Liver (tissue), 9 donors: ENCODE data around the gene ZBTB4. TPM values are rescaled to one million over a fixed set of nuclear protein-coding genes. Genes with fewer than 3 reads are reported as not detected.

ENCODE experiments used
- DNase-seq: peaks from one replicate; pipeline ENCODE4 v3.0.0-alpha.2; 2017; ENCODE audit warnings: low spot score
- H3K27ac ChIP-seq, 2 donors: one replicate each; pipeline ENCODE4 v1.7.0; 2013; ENCODE audit warnings: inconsistent platforms in 2 of 2, low read length in 2 of 2, control low read depth in 1 of 2, low read depth in 1 of 2, mild to moderate bottlenecking in 1 of 2
- H3K27me3 ChIP-seq, 4 donors: one replicate each; pipeline versions ENCODE4 v1.6.1 to v1.7.0; 2013; ENCODE audit warnings: low read length in 3 of 4, inconsistent platforms in 1 of 4, mild to moderate bottlenecking in 1 of 4, moderate library complexity in 1 of 4; ENCODE audit not compliant: control insufficient read depth in 4 of 4, insufficient read depth in 4 of 4
- H3K36me3 ChIP-seq, 4 donors: one replicate each; pipeline versions ENCODE4 v1.6.1 to v1.7.0; 2013; ENCODE audit warnings: low read length in 3 of 4, mild to moderate bottlenecking in 3 of 4, low read depth in 1 of 4, moderate library complexity in 1 of 4; ENCODE audit not compliant: control insufficient read depth in 4 of 4, insufficient read depth in 3 of 4
- H3K4me1 ChIP-seq, 4 donors: one replicate each; pipeline versions ENCODE4 v1.6.1 to v1.7.0; 2013; ENCODE audit warnings: low read length in 3 of 4, mild to moderate bottlenecking in 3 of 4, moderate library complexity in 1 of 4; ENCODE audit not compliant: control insufficient read depth in 4 of 4, insufficient read depth in 4 of 4
- H3K4me3 ChIP-seq, 3 donors: one replicate each; pipeline versions ENCODE4 v1.6.1 to v1.7.0; 2013; ENCODE audit warnings: low read length in 3 of 3, control low read depth in 1 of 3, low read depth in 1 of 3, mild to moderate bottlenecking in 1 of 3
- H3K9ac ChIP-seq, 2 donors: one replicate each; pipeline ENCODE4 v1.7.0; 2013; ENCODE audit warnings: low read length in 2 of 2, mild to moderate bottlenecking in 2 of 2, moderate library complexity in 2 of 2, control low read depth in 1 of 2, low read depth in 1 of 2
- H3K9me3 ChIP-seq, 4 donors: one replicate each; pipeline versions ENCODE4 v1.6.1 to v1.7.0; 2013; ENCODE audit warnings: low read length in 3 of 4; ENCODE audit not compliant: control insufficient read depth in 4 of 4
- ATF3 ChIP-seq: IDR thresholded peaks from 2 replicates; pipeline ENCODE4 v1.6.1; 2016; ENCODE audit warnings: antibody characterized with exemption
- CTCF ChIP-seq: fragments of 150-350 bp; IDR thresholded peaks from 2 replicates; pipeline ENCODE4 v1.5.1; 2017; ENCODE audit warnings: improper control_type of control experiment, low read depth, low read length; ENCODE audit not compliant: missing input control
- EGR1 ChIP-seq, 2 donors: IDR thresholded peaks; 2 replicates each; pipeline ENCODE4 v1.6.1; 2016 to 2018; ENCODE audit warnings: antibody characterized with exemption in 2 of 2, low read depth in 2 of 2
- FOXA1 ChIP-seq: IDR thresholded peaks from 2 replicates; pipeline ENCODE4 v1.6.1; 2016; ENCODE audit warnings: antibody characterized with exemption
- FOXA2 ChIP-seq: IDR thresholded peaks from 2 replicates; pipeline ENCODE4 v1.6.1; 2016; ENCODE audit warnings: antibody characterized with exemption
- GABPA ChIP-seq, 2 donors: IDR thresholded peaks in 1 of 2; conservative IDR thresholded peaks in 1 of 2; 2 replicates each; pipeline ENCODE4 v1.6.1; 2016; ENCODE audit warnings: antibody characterized with exemption in 2 of 2, mild to moderate bottlenecking in 1 of 2, moderate library complexity in 1 of 2
- JUND ChIP-seq, 2 donors: IDR thresholded peaks; 2 replicates each; pipeline ENCODE4 v1.6.1; 2016; ENCODE audit warnings: antibody characterized with exemption in 2 of 2
- MAX ChIP-seq: IDR thresholded peaks from 2 replicates; pipeline ENCODE4 v1.6.1; 2016; ENCODE audit warnings: antibody characterized with exemption
- NR2F2 ChIP-seq: IDR thresholded peaks from 2 replicates; pipeline ENCODE4 v1.6.1; 2016; ENCODE audit warnings: antibody characterized with exemption
- RAD21 ChIP-seq, 2 donors: IDR thresholded peaks; 2 replicates each; pipeline ENCODE4 v1.6.1; 2016; ENCODE audit warnings: antibody characterized with exemption in 2 of 2, mild to moderate bottlenecking in 2 of 2
- RXRA ChIP-seq, 2 donors: IDR thresholded peaks; 2 replicates each; pipeline ENCODE4 v1.6.1; 2017 to 2018; ENCODE audit warnings: antibody characterized with exemption in 2 of 2, mild to moderate bottlenecking in 1 of 2
- SP1 ChIP-seq: IDR thresholded peaks from 2 replicates; pipeline ENCODE4 v1.6.1; 2018; ENCODE audit warnings: antibody characterized with exemption, mild to moderate bottlenecking
- TAF1 ChIP-seq: conservative IDR thresholded peaks from 2 replicates; pipeline ENCODE4 v1.6.1; 2016; ENCODE audit warnings: antibody characterized with exemption, mild to moderate bottlenecking
- YY1 ChIP-seq: IDR thresholded peaks from 2 replicates; pipeline ENCODE4 v1.6.1; 2016; ENCODE audit warnings: antibody characterized with exemption, mild to moderate bottlenecking
- WGBS: extraction: QIAGEN DNeasy Blood & Tissue Kit; methylation state at CpG from one replicate; pipeline ENCODE4 v1.1.7; 2013; 5-methylcytosine and 5-hydroxymethylcytosine counted together
- polyA plus RNA-seq, 2 donors: library from polyadenylated mRNA; stranded (reverse) in 1 of 2; unstranded in 1 of 2; fragments of 200-250 nt in 1 of 2; fragments of >200 nt in 1 of 2; fragmentation: Nextera tagmentation in 1 of 2; extraction: Ambion mirVana in 1 of 2; gene quantifications; one replicate each; pipeline versions ENCODE4 v1.2.1 to v1.2.3, GENCODE V29; 2013 to 2015
- total RNA-seq, 2 donors: library from RNA; depleted of rRNA; stranded (reverse); fragments of >200 nt; gene quantifications; one replicate each; pipeline ENCODE4 v1.2.3, GENCODE V29; 2014
- TF ChIP-seq, protein P1 (sequence below): IDR thresholded peaks from 2 replicates; pipeline ENCODE4 v1.6.1; 2016; ENCODE audit warnings: antibody characterized with exemption
- TF ChIP-seq, protein P2 (sequence below): IDR thresholded peaks from 2 replicates; pipeline ENCODE4 v1.6.1; 2016; ENCODE audit warnings: antibody characterized with exemption, mild to moderate bottlenecking
- donor health status: healthy.
- donor health status: healthy.
- donor health status: healthy.
- donor health status: healthy.
- donor health status: healthy.

The ZBTB4 gene
- total and polyA plus RNA-seq, 4 donors: 1.5 to 6.0 (median 5.1) TPM

GRCh38 chr17:7426203-7426863 is 53.1 kb downstream of the ZBTB4 start:
- H3K27ac ChIP-seq: no peak overlapping the region
- H3K9me3 ChIP-seq: no peaks in the 10 kb centered on the region
- H3K4me1 ChIP-seq: no peaks in the 10 kb centered on the region
- H3K27me3 ChIP-seq: no peaks in the 10 kb centered on the region
- 96% methylated on average over 33 of the region's 33 CpGs for WGBS
- DNase-seq: no peak
- TF ChIP-seq JUND (IDR thresholded peaks at IDR 0.05) (no peak), YY1 (no peak), ATF3 (no peak), MAX (no peak), FOXA2 (no peak), TAF1 (no peak), SP1 (no peak), RXRA (IDR thresholded peaks at IDR 0.05) (no peak), EGR1 (IDR thresholded peaks at IDR 0.05; ENCODE audit: low read depth in 2 of 2) (no peak), FOXA1 (no peak), CTCF (no peak), NR2F2 (no peak), RAD21 (IDR thresholded peaks at IDR 0.05) (no peak)
- TF ChIP-seq, protein P1, sequence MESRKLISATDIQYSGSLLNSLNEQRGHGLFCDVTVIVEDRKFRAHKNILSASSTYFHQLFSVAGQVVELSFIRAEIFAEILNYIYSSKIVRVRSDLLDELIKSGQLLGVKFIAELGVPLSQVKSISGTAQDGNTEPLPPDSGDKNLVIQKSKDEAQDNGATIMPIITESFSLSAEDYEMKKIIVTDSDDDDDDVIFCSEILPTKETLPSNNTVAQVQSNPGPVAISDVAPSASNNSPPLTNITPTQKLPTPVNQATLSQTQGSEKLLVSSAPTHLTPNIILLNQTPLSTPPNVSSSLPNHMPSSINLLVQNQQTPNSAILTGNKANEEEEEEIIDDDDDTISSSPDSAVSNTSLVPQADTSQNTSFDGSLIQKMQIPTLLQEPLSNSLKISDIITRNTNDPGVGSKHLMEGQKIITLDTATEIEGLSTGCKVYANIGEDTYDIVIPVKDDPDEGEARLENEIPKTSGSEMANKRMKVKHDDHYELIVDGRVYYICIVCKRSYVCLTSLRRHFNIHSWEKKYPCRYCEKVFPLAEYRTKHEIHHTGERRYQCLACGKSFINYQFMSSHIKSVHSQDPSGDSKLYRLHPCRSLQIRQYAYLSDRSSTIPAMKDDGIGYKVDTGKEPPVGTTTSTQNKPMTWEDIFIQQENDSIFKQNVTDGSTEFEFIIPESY: no peak
- TF ChIP-seq, protein P2, sequence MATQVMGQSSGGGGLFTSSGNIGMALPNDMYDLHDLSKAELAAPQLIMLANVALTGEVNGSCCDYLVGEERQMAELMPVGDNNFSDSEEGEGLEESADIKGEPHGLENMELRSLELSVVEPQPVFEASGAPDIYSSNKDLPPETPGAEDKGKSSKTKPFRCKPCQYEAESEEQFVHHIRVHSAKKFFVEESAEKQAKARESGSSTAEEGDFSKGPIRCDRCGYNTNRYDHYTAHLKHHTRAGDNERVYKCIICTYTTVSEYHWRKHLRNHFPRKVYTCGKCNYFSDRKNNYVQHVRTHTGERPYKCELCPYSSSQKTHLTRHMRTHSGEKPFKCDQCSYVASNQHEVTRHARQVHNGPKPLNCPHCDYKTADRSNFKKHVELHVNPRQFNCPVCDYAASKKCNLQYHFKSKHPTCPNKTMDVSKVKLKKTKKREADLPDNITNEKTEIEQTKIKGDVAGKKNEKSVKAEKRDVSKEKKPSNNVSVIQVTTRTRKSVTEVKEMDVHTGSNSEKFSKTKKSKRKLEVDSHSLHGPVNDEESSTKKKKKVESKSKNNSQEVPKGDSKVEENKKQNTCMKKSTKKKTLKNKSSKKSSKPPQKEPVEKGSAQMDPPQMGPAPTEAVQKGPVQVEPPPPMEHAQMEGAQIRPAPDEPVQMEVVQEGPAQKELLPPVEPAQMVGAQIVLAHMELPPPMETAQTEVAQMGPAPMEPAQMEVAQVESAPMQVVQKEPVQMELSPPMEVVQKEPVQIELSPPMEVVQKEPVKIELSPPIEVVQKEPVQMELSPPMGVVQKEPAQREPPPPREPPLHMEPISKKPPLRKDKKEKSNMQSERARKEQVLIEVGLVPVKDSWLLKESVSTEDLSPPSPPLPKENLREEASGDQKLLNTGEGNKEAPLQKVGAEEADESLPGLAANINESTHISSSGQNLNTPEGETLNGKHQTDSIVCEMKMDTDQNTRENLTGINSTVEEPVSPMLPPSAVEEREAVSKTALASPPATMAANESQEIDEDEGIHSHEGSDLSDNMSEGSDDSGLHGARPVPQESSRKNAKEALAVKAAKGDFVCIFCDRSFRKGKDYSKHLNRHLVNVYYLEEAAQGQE: no peak
- no peaks in the 10 kb centered on the region for H3K36me3 ChIP-seq
- H3K9ac ChIP-seq: no peak overlapping the region
- no peak overlapping the region for H3K4me3 ChIP-seq

- Histone ChIP-seq H3K4me1 (no peaks in the 10 kb centered on the region), H3K27me3 (no peaks in the 10 kb centered on the region), H3K36me3 (no peaks in the 10 kb centered on the region), H3K27ac (no peak overlapping the region), H3K9me3 (no peaks in the 10 kb centered on the region), H3K4me3 (no peak overlapping the region), H3K9ac (no peak overlapping the region)
- 88% methylated on average over 8 of the region's 8 CpGs for WGBS
- TF ChIP-seq EGR1 (IDR thresholded peaks at IDR 0.05; ENCODE audit: low read depth in 2 of 2) (no peak), TAF1 (no peak), ATF3 (no peak), FOXA2 (no peak), GABPA (IDR thresholded peaks at IDR 0.05 in 1 of 2, conservative IDR thresholded peaks at IDR 0.05 in 1 of 2) (no peak), NR2F2 (no peak)
- DNase-seq: no peak
Observed at GRCh38 chr17:7425756-7426155, 53.7 kb downstream of the ZBTB4 start.
